HCT116 (cell line): ENCODE results near the gene TNS3. TPM values are rescaled to one million over a fixed set of nuclear protein-coding genes. Genes with fewer than 3 reads are reported as not detected.

Experiments used
- ATAC-seq: fragments of 200-7000 bp; cut with Tn5 transposase; 2 replicates; pipeline ENCODE4 v1.9.1; 2020; ENCODE audit warnings: mild to moderate bottlenecking, moderate library complexity
- BruUV-seq: library from RNA; stranded (reverse); fragments of 400-500 nt; replicated peaks from 2 replicates; lab custom pipeline; 2021; lab: Mats Ljungman, UMichigan
- CTCF ChIA-PET: fragments of 300-600 bp; sonication (Branson Sonifier 250); formaldehyde crosslinking; loops from one replicate; lab custom pipeline; 2021; ENCODE audit warnings: antibody characterized with exemption; lab: Charles Lee
- POLR2A ChIA-PET: fragments of 300-600, 350-600 bp; sonication (Branson Sonifier 250); formaldehyde crosslinking; loops from one replicate; lab custom pipeline; 2021; ENCODE audit warnings: antibody characterized with exemption; lab: Charles Lee
- RAD21 ChIA-PET, 2 experiments: fragments of 300-600 bp; sonication (Branson Sonifier 250); formaldehyde crosslinking; loops; one replicate each; lab custom pipeline; 2023; ENCODE audit warnings: low total read pairs in 2 of 2; ENCODE audit not compliant: uncharacterized antibody in 2 of 2, unreplicated experiment in 2 of 2, low non-redundant PET in 1 of 2; lab: Charles Lee
- DNase-seq: peaks from one replicate; pipeline ENCODE4 v3.0.0-alpha.2; 2010; ENCODE audit warnings: low read depth, low spot score
- H2AFZ ChIP-seq: fragments of 200-600 bp; shearing (Covaris generic), sonication (generic); 2 replicates; pipeline ENCODE4 v1.6.1; 2017; ENCODE audit warnings: low read depth, mixed run types, mixed read lengths, antibody characterized with exemption, low read length; ENCODE audit not compliant: poor library complexity, severe bottlenecking
- H3K27ac ChIP-seq: 2 replicates; pipeline ENCODE4 v1.5.1; 2012; ENCODE audit warnings: low read depth, low read length
- H3K27me3 ChIP-seq: fragments of 200-600 bp; sonication (generic); 2 replicates; pipeline ENCODE4 v1.6.1; 2016; ENCODE audit warnings: mixed run types, low read length, mixed read lengths; ENCODE audit not compliant: insufficient read depth
- H3K36me3 ChIP-seq, 2 experiments: fragments of 200-500 bp in 1 of 2; fragments of 200-600 bp in 1 of 2; sonication (Bioruptor generic) in 1 of 2; sonication (generic) in 1 of 2; 2 replicates each; pipeline versions ENCODE4 v1.5.1 to v1.6.1; 2014 to 2016; ENCODE audit warnings: low read length in 2 of 2, inconsistent platforms in 1 of 2, mixed read lengths in 1 of 2, mixed run types in 1 of 2; ENCODE audit not compliant: insufficient read depth in 2 of 2, control insufficient read depth in 1 of 2
- H3K4me1 ChIP-seq, 2 experiments: fragments of 200-600 bp in 1 of 2; sonication (generic) in 1 of 2; 2 replicates each; pipeline versions ENCODE4 v1.5.1 to v1.6.1; 2012 to 2017; ENCODE audit warnings: low read length in 2 of 2, inconsistent platforms in 1 of 2, mild to moderate bottlenecking in 1 of 2, mixed read lengths in 1 of 2, mixed run types in 1 of 2, moderate library complexity in 1 of 2; ENCODE audit not compliant: insufficient read depth in 2 of 2, control insufficient read depth in 1 of 2
- H3K4me2 ChIP-seq: fragments of 200-600 bp; sonication (generic); 2 replicates; pipeline ENCODE4 v1.6.1; 2017; ENCODE audit warnings: mixed run types, low read length, mixed read lengths
- H3K4me3 ChIP-seq, 2 experiments: fragments of 200-600 bp in 1 of 2; sonication (generic) in 1 of 2; replicated peaks in 1 of 2; 2 replicates each; pipeline ENCODE4 v1.5.1; 2011 to 2016; ENCODE audit warnings: low read length in 2 of 2, control low read depth in 1 of 2, low read depth in 1 of 2, mild to moderate bottlenecking in 1 of 2, mixed read lengths in 1 of 2, mixed run types in 1 of 2
- H3K79me2 ChIP-seq: fragments of 200-600 bp; sonication (generic); 2 replicates; pipeline ENCODE4 v1.6.1; 2017; ENCODE audit warnings: mild to moderate bottlenecking, mixed run types, low read length, moderate library complexity, mixed read lengths; ENCODE audit not compliant: insufficient read depth
- H3K9ac ChIP-seq: fragments of 200-600 bp; sonication (generic); 2 replicates; pipeline ENCODE4 v1.6.1; 2016; ENCODE audit warnings: low read length, mixed read lengths
- H3K9me2 ChIP-seq: fragments of 200-600 bp; sonication (generic), shearing (Covaris generic); 2 replicates; pipeline ENCODE4 v1.6.1; 2017; ENCODE audit warnings: mixed run types, mild to moderate bottlenecking, moderate library complexity; ENCODE audit not compliant: insufficient read depth
- H3K9me3 ChIP-seq, 2 experiments: fragments of 200-500 bp in 1 of 2; fragments of 200-600 bp in 1 of 2; sonication (Bioruptor generic) in 1 of 2; sonication (generic) in 1 of 2; 2 replicates each; pipeline ENCODE4 v1.6.1; 2014 to 2017; ENCODE audit warnings: low read length in 2 of 2, mixed read lengths in 2 of 2, inconsistent platforms in 1 of 2, low read depth in 1 of 2, mild to moderate bottlenecking in 1 of 2, mixed run types in 1 of 2, moderate library complexity in 1 of 2; ENCODE audit not compliant: control insufficient read depth in 1 of 2, insufficient read depth in 1 of 2
- H4K20me1 ChIP-seq: fragments of 200-600 bp; sonication (generic), shearing (Covaris generic); 2 replicates; pipeline ENCODE4 v1.6.1; 2017; ENCODE audit warnings: mixed run types, mild to moderate bottlenecking, moderate library complexity; ENCODE audit not compliant: insufficient read depth
- CEBPB ChIP-seq: IDR thresholded peaks from 2 replicates; pipeline ENCODE4 v1.6.1; 2012; ENCODE audit warnings: low read depth
- EGR1 ChIP-seq: IDR thresholded peaks from 2 replicates; pipeline ENCODE4 v1.6.1; 2012; ENCODE audit warnings: low read depth
- ELF1 ChIP-seq: IDR thresholded peaks from 2 replicates; pipeline ENCODE4 v1.6.1; 2012; ENCODE audit warnings: low read depth, borderline replicate concordance
- EZH2 ChIP-seq: fragments of 200-600 bp; sonication (generic); IDR thresholded peaks from 2 replicates; pipeline ENCODE4 v1.6.1; 2017; ENCODE audit warnings: antibody characterized with exemption, mixed run types
- EZH2phosphoT487 ChIP-seq: fragments of 200-600 bp; IDR thresholded peaks from 2 replicates; pipeline ENCODE4 v1.6.1; 2018; ENCODE audit warnings: antibody characterized with exemption, borderline replicate concordance
- JUND ChIP-seq: IDR thresholded peaks from 2 replicates; pipeline ENCODE4 v1.6.1; 2012
- POLR2A ChIP-seq: IDR thresholded peaks from 2 replicates; pipeline ENCODE4 v1.7.0; 2011; ENCODE audit warnings: borderline replicate concordance; ENCODE audit not compliant: insufficient read depth, insufficient read length; ENCODE audit errors: extremely low read depth
- POLR2AphosphoS5 ChIP-seq: IDR thresholded peaks from 2 replicates; pipeline ENCODE4 v1.6.1; 2011; ENCODE audit warnings: mild to moderate bottlenecking, low read depth, low read length, moderate library complexity
- REST ChIP-seq: IDR thresholded peaks from 2 replicates; pipeline ENCODE4 v1.6.1; 2012; ENCODE audit warnings: low read depth
- TCF7L2 ChIP-seq: IDR thresholded peaks from 2 replicates; pipeline ENCODE4 v1.7.0; 2011; ENCODE audit warnings: borderline replicate concordance, inconsistent platforms; ENCODE audit not compliant: insufficient read depth, insufficient read length; ENCODE audit errors: extremely low read depth
- YY1 ChIP-seq: IDR thresholded peaks from 2 replicates; pipeline ENCODE4 v1.6.1; 2011; ENCODE audit warnings: low read length, low read depth, moderate library complexity, mild to moderate bottlenecking; ENCODE audit not compliant: insufficient replicate concordance; ENCODE audit errors: extremely low read depth
- intact Hi-C: fragments of 100-400 bp; cut with micrococcal nuclease; formaldehyde crosslinking; loops from 2 replicates; pipeline ENCODE4 v1.10.0; 2022
- total RNA-seq: library from RNA; stranded (reverse); gene quantifications from one replicate; pipeline ENCODE4 v1.2.1, GENCODE V29; 2021; ENCODE audit not compliant: unreplicated experiment
- TF ChIP-seq, protein P1 (sequence below): IDR thresholded peaks from 2 replicates; pipeline ENCODE4 v1.6.1; 2012
- TF ChIP-seq, protein P2 (sequence below): IDR thresholded peaks from 2 replicates; pipeline ENCODE4 v1.6.1; 2012

Gene TNS3
- total RNA-seq, 1 experiment from 2014 or later = 9.1 TPM

- Histone ChIP-seq H3K4me3 (no peak overlapping the region), H3K4me1 (no peaks in the 10 kb centered on the region), H3K36me3 (no peaks in the 10 kb centered on the region), H2AFZ (no peak overlapping the region), H3K27me3 (no peaks in the 10 kb centered on the region), H4K20me1 (no peaks in the 10 kb centered on the region), H3K4me2 (no peak overlapping the region), H3K9me3 (no peaks in the 10 kb centered on the region), H3K79me2 (no peaks in the 10 kb centered on the region), H3K9ac (no peak overlapping the region)
- RAD21 ChIA-PET = no interaction called here
- ATAC-seq = no peak
- DNase-seq = no peak
- POLR2A ChIA-PET = no interaction called here
- intact Hi-C loops = no loop called here
- CTCF ChIA-PET = no interaction called here
- TF ChIP-seq ELF1 (no peak), JUND (no peak), POLR2A (no peak), REST (no peak), EGR1 (no peak), POLR2AphosphoS5 (no peak), CEBPB (no peak), YY1 (no peak), TCF7L2 (no peak), EZH2phosphoT487 (no peak), EZH2 (no peak)
- TF ChIP-seq, protein P1, sequence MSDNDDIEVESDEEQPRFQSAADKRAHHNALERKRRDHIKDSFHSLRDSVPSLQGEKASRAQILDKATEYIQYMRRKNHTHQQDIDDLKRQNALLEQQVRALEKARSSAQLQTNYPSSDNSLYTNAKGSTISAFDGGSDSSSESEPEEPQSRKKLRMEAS = no peak
- TF ChIP-seq, protein P2, sequence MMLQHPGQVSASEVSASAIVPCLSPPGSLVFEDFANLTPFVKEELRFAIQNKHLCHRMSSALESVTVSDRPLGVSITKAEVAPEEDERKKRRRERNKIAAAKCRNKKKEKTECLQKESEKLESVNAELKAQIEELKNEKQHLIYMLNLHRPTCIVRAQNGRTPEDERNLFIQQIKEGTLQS = no peak
- TF ChIP-seq, all 23 proteins: peak for 0
- H3K9me2 ChIP-seq = no peaks in the 10 kb centered on the region
- no peak overlapping the region for H3K27ac ChIP-seq
- no TSS peak for BruUV-seq
Observed at GRCh38 chr7:47521011-47521795, 60.7 kb downstream of the TNS3 start.
